Embryonic facial prominence (tissue), 1 donor: Measurements from ENCODE around the gene COP1.
"Not testable (repeated sequence)": the region's sequence is repeated elsewhere in the genome, so short reads cannot be mapped to it uniquely, and the experiment has no call there.

Experiments used
- DNase-seq: peaks from one replicate; pipeline ENCODE4 v3.0.0-alpha.2; 2016; ENCODE audit errors: extremely low spot score

Gene COP1

GRCh38 chr1:176206961-176207902 is at the start of gene COP1:
COP1 (minus strand) TSS chr1:176207286; CDS start chr1:176206978, 308 bp downstream.
- peak; percentile 82 for DNase-seq

DNA sequence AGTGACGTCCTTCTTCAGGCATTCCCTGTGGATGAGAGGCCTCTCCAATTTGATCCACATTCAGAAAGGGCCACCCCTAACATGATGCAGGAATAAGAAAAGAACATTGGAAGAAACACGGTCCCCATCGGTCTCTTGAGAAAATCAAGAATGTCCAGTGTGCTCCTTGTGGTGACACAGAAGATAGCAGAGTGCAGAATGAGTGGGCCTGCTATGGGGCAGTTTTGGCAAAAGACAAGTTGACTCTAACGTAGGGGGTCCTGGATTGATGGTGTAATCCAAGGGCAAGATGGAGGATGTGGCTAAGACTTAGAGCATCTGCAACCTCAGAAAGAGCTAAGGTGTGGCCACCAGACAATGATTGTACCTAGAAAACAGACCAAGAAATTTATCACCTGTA is 45.1 kb upstream of the COP1 start:
- DNase-seq, result no peak

GRCh38 chr1:176244851-176245250 is 37.8 kb upstream of the COP1 start:
- no peak for DNase-seq

DNA sequence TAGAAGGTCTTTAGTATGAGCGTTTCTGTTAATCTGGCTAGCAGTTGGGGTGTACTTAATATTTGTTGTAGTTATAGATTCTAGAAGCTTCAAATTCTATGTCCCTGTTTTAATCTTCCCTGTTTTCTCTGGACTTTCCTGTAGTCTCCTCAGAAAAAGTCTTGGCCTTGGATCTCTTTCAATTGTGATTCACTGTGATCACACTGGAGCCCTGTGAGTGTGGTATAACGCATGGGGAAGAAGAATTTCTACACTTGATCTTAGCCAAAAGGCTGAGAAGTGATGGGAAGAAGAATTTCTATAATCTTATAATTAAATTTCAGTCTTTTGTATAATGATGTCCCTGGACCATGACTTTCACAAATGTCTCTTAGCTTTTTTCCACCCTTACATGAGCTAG is 36.7 kb upstream of the COP1 start:
- DNase-seq, result no peak

- DNase-seq, result no peak
Observed at GRCh38 chr1:176241385-176242015, 34.4 kb upstream of the COP1 start.

DNA sequence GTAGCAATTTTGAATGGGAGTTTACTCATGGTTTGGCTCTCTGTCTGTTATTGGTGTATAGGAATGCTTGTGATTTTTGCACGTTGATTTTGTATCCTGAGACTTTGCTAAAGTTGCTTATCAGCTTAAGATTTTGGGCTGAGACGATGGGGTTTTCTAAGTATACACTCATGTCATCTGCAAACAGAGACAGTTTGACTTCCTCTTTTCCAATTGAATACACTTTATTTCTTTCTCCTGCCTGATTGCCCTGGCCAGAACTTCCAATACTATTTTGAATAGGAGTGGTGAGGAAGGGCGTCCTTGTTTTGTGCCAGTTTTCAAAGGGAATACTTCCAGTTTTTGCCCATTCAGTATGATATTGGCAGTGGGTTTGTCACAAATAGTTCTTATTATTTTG is 26.6 kb upstream of the COP1 start:
- not testable (repeated sequence) for DNase-seq

DNA sequence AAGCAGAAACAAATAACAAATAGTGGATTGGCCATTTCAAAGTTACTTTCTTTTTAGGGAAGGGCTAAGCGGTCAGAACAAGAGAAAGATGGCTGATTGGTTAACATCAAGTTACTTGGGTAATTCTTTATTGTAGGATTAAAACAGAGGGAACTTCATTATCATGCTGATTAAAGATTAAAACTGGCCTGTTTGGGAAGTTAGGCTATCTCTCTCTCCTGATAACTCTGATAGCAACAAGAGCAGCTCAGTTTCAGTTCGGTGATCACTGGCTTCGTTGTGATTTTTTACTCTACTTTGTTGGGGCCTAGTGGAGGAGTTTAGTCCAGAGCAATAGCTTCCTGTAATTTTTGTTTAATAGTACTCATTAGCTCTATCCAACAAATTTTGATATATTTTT is 20.5 kb upstream of the COP1 start:
- no peak for DNase-seq

GRCh38 chr1:176225911-176226310 is 18.8 kb upstream of the COP1 start:
- no peak for DNase-seq

GRCh38 chr1:176225479-176225875 is 18.4 kb upstream of the COP1 start:
- DNase-seq, result no peak

DNA sequence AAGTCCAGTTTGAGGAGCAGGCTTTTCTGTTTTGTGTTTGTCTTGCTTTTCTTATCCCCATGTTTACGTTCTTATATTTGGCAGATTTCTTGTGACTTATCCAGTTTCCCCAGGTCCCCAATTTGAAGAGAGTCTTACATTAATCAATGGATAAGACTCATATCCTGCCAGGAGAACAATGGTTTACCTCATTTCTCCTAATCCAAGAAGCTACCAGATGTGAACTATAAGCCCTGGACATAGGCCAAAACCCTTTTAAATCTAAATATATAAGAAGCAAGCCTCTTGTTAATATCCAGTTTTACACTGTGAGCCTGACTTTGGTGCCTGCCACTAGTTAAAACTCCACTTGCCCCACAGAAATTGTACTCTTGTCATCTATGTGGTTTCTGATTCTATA is 15.1 kb upstream of the COP1 start:
- DNase-seq, result no peak

- DNase-seq, result no peak
Observed at GRCh38 chr1:176220100-176220689, 13.1 kb upstream of the COP1 start.

DNA sequence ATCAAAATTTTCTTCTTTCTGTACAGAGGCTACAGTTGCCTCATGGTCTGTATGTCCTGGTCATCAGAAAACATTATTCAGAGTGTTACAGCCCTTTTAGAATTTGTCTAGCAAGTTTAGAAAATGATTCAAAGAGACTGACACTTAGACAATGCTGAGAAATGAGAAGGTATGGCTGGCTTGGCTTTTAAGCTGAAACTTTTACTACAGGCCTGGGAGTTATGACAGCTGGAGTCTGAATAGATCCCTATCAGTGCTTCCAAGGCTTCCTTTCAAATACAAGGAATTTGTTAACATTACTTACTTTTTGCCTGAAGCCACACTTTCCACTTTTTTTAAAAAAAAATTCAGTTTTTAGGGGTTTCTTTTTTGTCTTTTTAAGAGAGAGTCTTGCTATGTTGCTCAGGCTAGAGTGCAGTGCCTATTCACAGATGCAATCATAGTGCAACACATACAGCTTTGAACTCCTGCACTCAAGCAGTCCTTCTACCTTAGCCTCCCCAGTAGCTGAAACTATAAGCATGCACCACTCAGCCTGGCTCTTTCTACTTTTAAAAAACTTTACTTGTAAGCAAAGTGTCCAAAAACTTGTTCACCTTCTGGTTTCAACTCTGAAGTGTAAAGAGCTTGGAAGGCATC is 10.5 kb upstream of the COP1 start:
- no peak for DNase-seq

DNA sequence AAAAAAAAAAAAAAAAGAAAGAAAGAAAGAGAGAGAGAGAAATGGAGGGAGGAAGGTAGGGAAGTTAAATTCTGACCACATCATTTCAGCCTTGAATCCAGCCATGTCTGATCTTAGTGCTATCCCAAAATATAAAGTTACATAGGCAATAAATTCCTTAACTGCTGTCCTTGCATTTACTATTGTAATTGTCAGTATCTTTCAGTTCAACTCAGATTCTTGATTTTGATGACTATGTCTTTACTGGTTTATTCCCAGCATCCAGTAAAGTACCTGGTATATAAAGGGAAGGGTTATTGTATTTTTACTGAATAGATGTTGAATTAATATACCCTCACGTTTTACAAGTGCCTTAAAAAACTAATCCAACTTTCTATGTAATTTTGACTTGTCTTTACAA is 8.9 kb upstream of the COP1 start:
- no peak for DNase-seq

GRCh38 chr1:176211396-176212165 is 4.5 kb upstream of the COP1 start:
- DNase-seq, result peak; percentile 1

- no peak for DNase-seq
Observed at GRCh38 chr1:176208034-176208433, 948 bp upstream of the COP1 start.

GRCh38 chr1:176206006-176206960 is 803 bp downstream of the COP1 start:
- DNase-seq, result no peak

- no peak for DNase-seq
Observed at GRCh38 chr1:176205332-176205914, 1.7 kb downstream of the COP1 start.

- DNase-seq, result not testable (repeated sequence)
Observed at GRCh38 chr1:176204655-176205054, 2.4 kb downstream of the COP1 start.

GRCh38 chr1:176203735-176204134 is 3.4 kb downstream of the COP1 start:
- DNase-seq, result no peak

GRCh38 chr1:176201568-176201967 is 5.5 kb downstream of the COP1 start:
- no peak for DNase-seq
